Activated naive CD4-positive, alpha-beta T cell treated with anti-CD3 and anti-CD28 coated beads, Interleukin-2, amount 50 U/mL, for 24 hours (primary cell): ENCODE measurements around the gene SPOCK1.

ENCODE experiments used
- H3K27ac Mint-ChIP-seq: one replicate; pipeline ENCODE4 v1.8.0; 2021; ENCODE audit warnings: mild to moderate bottlenecking, mixed read lengths
- H3K27me3 Mint-ChIP-seq: one replicate; pipeline ENCODE4 v1.8.0; 2021; ENCODE audit warnings: mixed read lengths
- H3K36me3 Mint-ChIP-seq: one replicate; pipeline ENCODE4 v1.8.0; 2021; ENCODE audit warnings: mixed read lengths
- H3K4me1 Mint-ChIP-seq: one replicate; pipeline ENCODE4 v1.8.0; 2021; ENCODE audit warnings: mixed read lengths
- H3K4me3 Mint-ChIP-seq: one replicate; pipeline ENCODE4 v1.8.0; 2021; ENCODE audit warnings: mild to moderate bottlenecking, mixed read lengths
- H3K9me3 Mint-ChIP-seq: one replicate; pipeline ENCODE4 v1.8.0; 2021; ENCODE audit warnings: mixed read lengths

Gene SPOCK1

DNA sequence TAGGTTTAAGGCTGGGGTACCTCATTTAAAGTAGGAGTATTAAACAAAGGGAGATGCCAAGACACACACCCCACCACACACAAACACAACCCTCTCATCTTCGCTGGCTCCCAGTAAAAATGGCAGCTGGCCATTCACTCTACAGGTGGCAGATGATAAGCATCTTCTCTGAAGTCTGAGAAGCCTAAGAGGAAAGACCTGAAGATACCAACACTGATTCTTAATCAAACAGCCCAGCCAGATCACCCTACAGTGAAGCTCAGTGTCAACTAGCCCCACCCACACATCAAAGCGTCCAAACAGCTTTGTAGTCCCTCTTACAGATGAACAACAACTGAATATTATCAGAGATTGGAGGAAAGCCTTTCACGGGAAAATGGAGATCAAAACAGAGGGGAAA is 59.5 kb downstream of the SPOCK1 start:
- H3K27ac Mint-ChIP-seq = no peak overlapping the region
- no peaks in the 10 kb centered on the region for H3K4me1 Mint-ChIP-seq
- peaks cover 5% of the 10 kb centered on the region for H3K9me3 Mint-ChIP-seq
- no peaks in the 10 kb centered on the region for H3K36me3 Mint-ChIP-seq
- no peak overlapping the region for H3K4me3 Mint-ChIP-seq
- H3K27me3 Mint-ChIP-seq = peaks cover 15% of the 10 kb centered on the region

DNA sequence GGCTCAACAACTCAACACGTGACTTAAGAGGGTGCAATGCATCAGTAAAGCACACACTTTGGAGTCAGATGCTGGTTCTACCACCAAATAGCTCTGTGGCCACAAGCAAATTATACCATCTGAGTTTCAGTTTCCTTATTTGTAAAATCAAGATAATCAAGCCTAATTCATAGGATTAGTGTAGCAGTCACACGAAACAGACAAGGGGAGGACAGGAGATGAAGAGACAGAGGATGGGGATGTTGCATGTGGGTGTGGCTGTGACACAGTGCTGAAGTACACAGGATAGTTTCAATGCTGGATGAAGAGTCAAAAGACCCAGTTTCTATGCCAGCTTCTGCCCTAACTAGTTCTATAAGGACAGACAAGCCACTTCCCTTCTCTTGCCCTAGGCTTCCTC is 60.2 kb downstream of the SPOCK1 start:
- no peak overlapping the region for H3K27ac Mint-ChIP-seq
- no peak overlapping the region for H3K4me3 Mint-ChIP-seq
- H3K36me3 Mint-ChIP-seq = no peaks in the 10 kb centered on the region
- peaks cover 10% of the 10 kb centered on the region for H3K27me3 Mint-ChIP-seq
- H3K9me3 Mint-ChIP-seq = peaks cover 5% of the 10 kb centered on the region
- H3K4me1 Mint-ChIP-seq = no peaks in the 10 kb centered on the region

DNA sequence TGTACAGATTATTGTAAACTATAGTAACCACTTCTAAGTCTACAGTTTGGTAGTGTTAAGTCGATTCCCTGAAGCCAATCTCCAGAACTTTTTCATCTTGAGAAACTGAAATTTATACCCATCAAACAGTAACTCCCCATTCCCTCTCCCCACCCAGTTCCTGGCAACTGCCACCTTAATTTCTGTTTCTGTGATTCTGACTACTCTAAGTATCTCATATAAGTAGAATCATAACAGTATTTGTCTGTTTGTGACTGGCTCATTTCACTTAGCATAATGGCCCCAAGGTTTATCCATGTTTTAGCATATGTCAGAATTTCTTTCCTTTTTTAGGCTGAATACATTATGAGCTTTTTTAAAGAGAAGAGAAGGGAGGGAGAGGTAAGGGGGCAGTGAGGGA is 61.4 kb downstream of the SPOCK1 start:
- Mint-ChIP-seq H3K27ac (no peak overlapping the region), H3K4me1 (no peaks in the 10 kb centered on the region), H3K27me3 (peaks cover 7% of the 10 kb centered on the region), H3K9me3 (peaks cover 5% of the 10 kb centered on the region), H3K36me3 (no peaks in the 10 kb centered on the region), H3K4me3 (no peak overlapping the region)

DNA sequence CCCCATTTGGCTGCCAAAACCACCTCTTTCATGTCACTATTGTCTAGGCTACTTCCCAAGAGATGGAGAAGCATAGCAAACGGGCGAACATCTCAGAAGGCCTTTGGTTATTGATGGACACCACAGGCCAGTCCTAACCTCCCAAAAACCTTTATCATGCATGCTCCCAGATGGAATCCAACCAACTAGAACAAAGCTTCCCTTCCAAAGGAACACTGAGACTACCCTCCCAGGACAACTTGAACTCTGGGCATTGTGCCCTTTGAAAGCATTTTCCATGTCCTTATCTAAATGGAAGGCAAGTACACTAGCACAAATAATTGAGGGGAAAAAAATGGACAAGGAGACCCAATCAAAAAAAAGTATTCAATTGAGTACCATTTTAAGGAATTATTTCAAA is 65.6 kb downstream of the SPOCK1 start:
- H3K4me1 Mint-ChIP-seq = no peaks in the 10 kb centered on the region
- H3K4me3 Mint-ChIP-seq = no peak overlapping the region
- peaks cover 6% of the 10 kb centered on the region for H3K27me3 Mint-ChIP-seq
- no peaks in the 10 kb centered on the region for H3K9me3 Mint-ChIP-seq
- H3K27ac Mint-ChIP-seq = no peak overlapping the region
- no peaks in the 10 kb centered on the region for H3K36me3 Mint-ChIP-seq

DNA sequence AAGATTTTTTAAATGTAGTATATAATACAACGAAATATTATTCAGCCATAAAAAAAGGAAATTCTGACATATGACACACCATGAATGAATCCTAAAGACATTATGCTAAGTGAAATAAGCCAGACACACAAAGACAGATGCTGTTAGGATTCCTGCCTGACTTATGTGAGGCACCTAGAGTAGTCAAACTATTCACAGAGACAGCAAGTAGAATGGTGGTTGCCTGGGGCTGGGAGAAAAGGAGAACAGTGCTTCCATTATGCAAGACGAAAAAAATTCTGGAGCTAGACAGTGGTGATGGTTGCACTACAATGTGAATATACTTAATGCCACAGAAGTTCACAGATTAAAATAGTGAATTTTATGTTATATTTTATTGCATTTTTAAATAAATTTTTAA is 66.8 kb downstream of the SPOCK1 start:
- Mint-ChIP-seq H3K4me1 (no peaks in the 10 kb centered on the region), H3K27me3 (peaks cover 1% of the 10 kb centered on the region), H3K27ac (no peak overlapping the region), H3K9me3 (no peaks in the 10 kb centered on the region), H3K36me3 (no peaks in the 10 kb centered on the region), H3K4me3 (no peak overlapping the region)

DNA sequence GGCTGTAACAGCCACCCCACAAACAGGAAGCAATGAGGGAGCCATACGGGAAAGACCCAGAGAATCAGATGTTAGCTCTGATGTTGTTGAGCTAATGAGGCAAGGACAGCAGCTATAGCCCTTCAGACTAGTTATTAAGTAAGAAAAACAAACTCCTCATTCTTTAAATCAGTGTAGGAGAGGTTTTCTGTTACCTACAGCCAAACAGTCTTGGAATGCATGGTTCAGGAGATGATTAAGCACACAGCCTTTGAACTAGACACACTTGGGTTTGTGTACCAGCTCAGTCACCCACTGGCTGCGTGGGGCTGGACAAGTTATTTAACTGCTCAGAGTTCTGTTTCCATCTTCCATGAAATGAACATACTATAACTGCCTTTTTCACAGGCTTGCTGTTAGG is 68.1 kb downstream of the SPOCK1 start:
- Mint-ChIP-seq H3K27ac (no peak overlapping the region), H3K36me3 (no peaks in the 10 kb centered on the region), H3K4me3 (no peak overlapping the region), H3K4me1 (no peaks in the 10 kb centered on the region), H3K27me3 (peaks cover 1% of the 10 kb centered on the region), H3K9me3 (no peaks in the 10 kb centered on the region)

DNA sequence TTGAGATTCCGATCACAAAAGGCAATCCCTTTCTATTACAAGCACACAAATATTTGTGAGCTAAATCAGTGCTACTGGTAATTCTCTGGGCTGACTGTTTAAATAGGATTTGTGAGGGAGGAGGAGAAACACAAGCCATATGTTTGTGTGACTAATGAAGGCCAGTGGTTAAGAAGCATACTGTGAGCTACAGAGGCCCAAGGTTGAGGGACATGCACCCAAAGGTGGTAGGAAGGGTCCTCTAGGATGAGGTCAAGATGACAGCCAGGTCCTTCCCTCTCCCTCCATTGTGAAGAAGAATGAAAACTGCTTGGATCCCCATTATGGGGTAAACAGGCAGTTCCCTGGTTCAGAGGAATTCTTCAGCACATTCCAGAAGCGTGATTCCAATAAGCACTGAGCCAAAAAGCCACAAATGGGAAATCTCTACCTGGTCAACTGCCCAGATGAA is 83.9 kb downstream of the SPOCK1 start:
- H3K36me3 Mint-ChIP-seq = no peaks in the 10 kb centered on the region

DNA sequence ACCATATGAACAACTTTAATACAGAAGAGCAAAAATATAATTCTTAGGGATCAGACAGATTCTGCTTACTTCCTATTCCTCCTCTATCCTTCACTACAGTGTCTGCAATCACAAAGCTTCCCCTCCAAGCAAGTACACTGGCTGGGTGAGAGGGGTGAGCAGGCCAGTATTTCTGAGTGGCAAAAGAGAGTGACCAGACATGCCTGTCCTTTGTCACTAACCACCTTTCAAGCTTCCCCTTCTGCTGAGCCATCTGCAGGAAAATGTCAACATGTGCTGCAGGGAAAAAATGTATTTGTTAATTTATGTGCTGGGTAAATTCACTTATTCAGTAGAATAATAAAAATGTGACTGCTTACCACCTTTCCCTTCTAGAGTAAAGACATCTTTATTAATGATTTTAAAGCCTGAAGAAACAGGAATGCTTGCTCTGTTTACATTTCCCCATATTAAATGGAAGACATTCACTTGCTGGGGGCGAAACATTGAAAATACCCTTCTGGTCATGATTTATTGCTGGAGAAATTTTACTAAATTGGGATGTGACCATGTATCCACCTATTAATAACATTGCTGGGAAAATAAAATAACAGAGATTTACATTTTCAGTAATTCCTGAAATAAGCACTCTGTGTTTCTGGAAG is 84.9 kb downstream of the SPOCK1 start:
- no peak overlapping the region for H3K27ac Mint-ChIP-seq
- peaks cover 18% of the 10 kb centered on the region for H3K9me3 Mint-ChIP-seq
- no peaks in the 10 kb centered on the region for H3K4me1 Mint-ChIP-seq
- H3K27me3 Mint-ChIP-seq = no peaks in the 10 kb centered on the region
- H3K4me3 Mint-ChIP-seq = no peak overlapping the region
- H3K36me3 Mint-ChIP-seq = no peaks in the 10 kb centered on the region

More for the DNA sequence above, 83.9 kb downstream of the SPOCK1 start:
- Mint-ChIP-seq H3K4me3 (no peak overlapping the region), H3K27ac (no peak overlapping the region), H3K9me3 (peaks cover 18% of the 10 kb centered on the region), H3K4me1 (no peaks in the 10 kb centered on the region), H3K27me3 (no peaks in the 10 kb centered on the region)

DNA sequence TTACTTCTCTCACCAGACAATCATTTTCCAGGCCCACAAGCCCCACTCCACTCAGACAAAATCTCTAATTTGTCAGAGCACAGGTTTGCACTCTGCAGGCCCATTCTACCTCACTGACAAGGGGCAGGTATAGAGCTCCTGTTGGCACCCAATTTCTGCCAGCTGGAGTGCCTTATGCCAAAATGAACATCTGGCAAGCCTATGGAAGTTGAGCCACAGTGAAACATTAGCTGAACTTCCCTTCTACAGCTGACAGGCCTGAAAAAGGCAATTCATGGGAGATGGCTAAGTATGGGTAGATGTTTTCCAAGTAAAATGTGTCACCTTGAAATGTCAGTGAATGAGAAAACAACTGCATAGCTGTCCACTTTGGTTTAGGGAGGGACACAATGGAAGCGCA is 87.0 kb downstream of the SPOCK1 start:
- no peaks in the 10 kb centered on the region for H3K36me3 Mint-ChIP-seq
- no peak overlapping the region for H3K4me3 Mint-ChIP-seq
- no peak overlapping the region for H3K27ac Mint-ChIP-seq
- no peaks in the 10 kb centered on the region for H3K4me1 Mint-ChIP-seq
- peaks cover 1% of the 10 kb centered on the region for H3K27me3 Mint-ChIP-seq
- H3K9me3 Mint-ChIP-seq = peaks cover 18% of the 10 kb centered on the region

DNA sequence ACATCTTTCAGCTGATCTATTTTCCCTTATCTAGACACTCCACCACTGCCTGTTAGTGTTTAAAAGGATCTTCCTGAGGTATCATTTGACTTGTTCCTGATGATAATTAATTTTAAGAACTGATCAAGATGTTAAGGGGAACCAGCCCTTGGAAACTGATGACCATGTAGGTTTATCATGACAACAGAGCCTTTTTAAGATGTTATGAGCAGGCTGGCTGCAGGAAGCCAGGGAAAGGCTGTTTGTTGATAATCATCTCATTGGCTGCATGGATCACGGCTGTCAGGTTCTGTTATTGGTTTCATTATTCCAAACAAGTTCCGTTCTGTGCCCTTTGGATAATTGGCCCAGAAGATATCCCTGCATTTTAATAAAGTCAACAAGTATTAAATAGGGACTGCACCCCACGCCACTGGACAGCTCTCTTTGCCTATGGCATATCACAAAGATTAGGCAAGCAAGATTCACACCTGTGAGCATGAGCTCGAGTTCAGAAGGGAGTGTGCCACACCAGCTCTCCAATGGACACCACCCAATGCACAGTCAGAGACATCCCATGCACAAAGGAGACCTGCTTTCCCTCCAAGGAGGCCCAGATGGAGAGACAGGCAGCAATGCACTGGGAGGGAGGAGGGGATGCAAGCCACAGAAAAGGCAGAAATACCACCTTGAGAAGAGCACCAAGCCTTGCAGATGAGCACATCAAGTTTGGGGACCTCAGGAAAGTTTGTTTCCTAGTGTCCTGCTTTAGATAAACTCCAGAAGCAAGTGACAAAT is 88.7 kb downstream of the SPOCK1 start:
- H3K4me1 Mint-ChIP-seq = no peaks in the 10 kb centered on the region
- H3K9me3 Mint-ChIP-seq = peaks cover 12% of the 10 kb centered on the region
- H3K36me3 Mint-ChIP-seq = no peaks in the 10 kb centered on the region
- peaks cover 1% of the 10 kb centered on the region for H3K27me3 Mint-ChIP-seq
- H3K4me3 Mint-ChIP-seq = no peak overlapping the region
- no peak overlapping the region for H3K27ac Mint-ChIP-seq

DNA sequence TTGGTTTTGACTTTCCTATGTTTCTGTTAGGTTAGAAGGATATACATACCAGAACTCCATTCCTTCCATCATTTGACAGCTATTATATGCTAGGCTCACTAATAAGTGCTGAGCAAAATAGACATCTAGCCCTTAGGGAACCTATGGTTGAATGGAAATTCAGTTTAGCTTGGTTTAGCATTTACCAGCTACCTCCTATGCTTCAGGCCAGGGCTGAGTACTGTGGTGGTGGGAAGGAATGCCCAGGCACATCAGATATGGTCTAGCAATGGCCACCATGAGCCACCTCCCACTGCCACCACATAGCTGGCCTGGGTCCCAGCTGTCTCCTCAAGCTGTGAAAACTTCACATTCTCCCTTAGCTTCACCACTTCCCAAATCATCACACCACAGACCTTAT is 89.4 kb downstream of the SPOCK1 start:
- no peak overlapping the region for H3K27ac Mint-ChIP-seq
- no peak overlapping the region for H3K4me3 Mint-ChIP-seq
- H3K4me1 Mint-ChIP-seq = no peaks in the 10 kb centered on the region
- H3K36me3 Mint-ChIP-seq = no peaks in the 10 kb centered on the region
- H3K9me3 Mint-ChIP-seq = peaks cover 6% of the 10 kb centered on the region
- H3K27me3 Mint-ChIP-seq = peaks cover 1% of the 10 kb centered on the region

DNA sequence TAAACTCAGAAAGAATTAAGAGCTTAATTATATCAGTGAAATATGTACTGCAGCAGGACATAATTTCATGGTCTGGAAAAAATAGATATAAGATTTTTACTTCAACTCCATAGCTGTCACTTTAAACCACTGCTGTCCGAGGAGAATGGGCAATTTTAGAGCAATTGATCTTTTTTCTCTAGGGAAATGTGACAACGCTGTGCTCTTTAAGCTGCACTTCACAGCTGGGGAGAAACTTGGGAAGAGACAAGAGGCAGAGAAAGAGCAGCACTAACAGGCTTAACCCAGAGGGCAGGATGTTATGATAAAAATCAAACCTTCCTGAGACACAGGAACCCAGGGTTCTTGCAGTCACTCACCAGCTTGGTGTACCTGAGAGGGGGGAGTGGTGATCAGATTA is 92.0 kb downstream of the SPOCK1 start:
- Mint-ChIP-seq H3K27me3 (peaks cover 1% of the 10 kb centered on the region), H3K4me3 (no peak overlapping the region), H3K9me3 (no peaks in the 10 kb centered on the region), H3K36me3 (no peaks in the 10 kb centered on the region), H3K27ac (no peak overlapping the region), H3K4me1 (no peaks in the 10 kb centered on the region)

DNA sequence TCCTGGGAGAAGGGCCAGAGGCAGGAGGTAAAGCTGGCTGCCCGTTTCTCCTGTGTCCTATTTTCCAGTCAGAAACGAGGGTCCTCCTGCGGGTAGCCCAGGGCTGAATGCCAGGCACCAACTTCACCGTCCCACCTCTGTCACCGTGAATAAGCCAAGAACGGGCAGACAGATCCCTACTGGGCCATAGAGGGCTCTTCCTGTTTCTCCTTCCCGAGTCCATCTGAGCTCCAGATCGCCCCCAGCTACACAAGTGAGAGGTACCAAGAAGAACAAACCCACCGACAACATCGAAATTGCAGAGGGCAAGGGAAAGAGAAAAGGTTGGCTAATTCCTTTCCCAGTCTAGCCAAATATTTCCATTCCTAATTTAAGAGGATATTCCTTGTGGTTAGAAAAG is 93.7 kb downstream of the SPOCK1 start:
- H3K4me3 Mint-ChIP-seq = no peak overlapping the region
- H3K4me1 Mint-ChIP-seq = no peaks in the 10 kb centered on the region
- H3K36me3 Mint-ChIP-seq = no peaks in the 10 kb centered on the region
- no peak overlapping the region for H3K27ac Mint-ChIP-seq
- H3K9me3 Mint-ChIP-seq = no peaks in the 10 kb centered on the region
- peaks cover 1% of the 10 kb centered on the region for H3K27me3 Mint-ChIP-seq

DNA sequence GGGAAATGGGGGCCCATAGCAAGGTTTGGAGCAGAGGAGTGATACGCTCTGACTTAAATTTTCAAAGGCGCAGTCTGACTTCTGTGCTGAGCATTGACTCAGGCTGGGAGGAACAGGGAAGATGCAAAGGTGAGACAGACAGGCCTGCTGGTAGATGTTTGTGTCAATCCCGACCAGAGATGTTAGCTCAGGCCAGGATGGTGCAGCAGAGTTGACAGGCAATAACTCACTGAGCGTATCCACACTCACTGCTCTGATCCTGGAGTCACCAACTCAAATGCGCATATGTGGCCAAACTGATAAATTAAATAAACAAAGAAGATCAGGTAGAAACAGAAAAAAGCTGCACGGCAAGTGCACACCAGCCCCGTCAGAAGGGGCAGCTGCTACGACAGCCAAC is 95.3 kb downstream of the SPOCK1 start:
- Mint-ChIP-seq H3K4me3 (no peak overlapping the region), H3K4me1 (no peaks in the 10 kb centered on the region), H3K27me3 (no peaks in the 10 kb centered on the region), H3K36me3 (no peaks in the 10 kb centered on the region), H3K9me3 (no peaks in the 10 kb centered on the region), H3K27ac (no peak overlapping the region)

DNA sequence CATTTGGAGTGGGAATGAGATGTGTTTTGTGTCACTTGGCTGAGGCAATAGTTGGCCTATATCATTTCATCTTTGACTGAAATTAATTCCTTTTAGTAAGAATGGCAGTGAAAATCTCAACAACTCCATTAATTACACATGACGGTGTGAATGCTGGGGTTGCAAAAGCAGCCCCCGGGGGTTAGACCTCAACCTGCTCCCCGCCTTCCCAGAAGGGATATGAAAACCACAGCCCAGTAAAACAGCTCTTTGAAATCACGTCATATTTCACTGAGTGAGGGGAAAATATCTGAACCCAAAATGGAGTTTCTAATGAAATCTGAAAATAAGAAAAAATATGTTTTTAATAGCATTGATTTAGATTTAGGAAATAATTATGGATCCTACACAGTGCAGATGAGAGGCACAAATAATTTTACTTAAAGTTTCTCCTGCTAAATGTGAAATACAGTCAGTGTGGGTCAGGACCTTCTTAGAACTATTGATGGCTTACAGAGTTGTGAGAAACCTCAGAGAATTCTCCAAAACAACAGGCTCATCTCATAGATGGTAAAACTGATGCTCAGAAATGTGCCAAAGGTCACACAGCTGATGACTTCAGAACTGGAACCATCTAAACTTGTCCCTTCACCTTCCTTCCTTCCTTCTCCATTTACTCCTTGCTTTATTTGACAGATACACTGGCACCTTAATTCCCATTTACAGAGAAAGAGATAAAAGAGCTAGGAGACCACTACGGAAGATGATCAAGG is 96.5 kb downstream of the SPOCK1 start:
- Mint-ChIP-seq H3K4me1 (no peaks in the 10 kb centered on the region), H3K4me3 (no peak overlapping the region), H3K27ac (no peak overlapping the region), H3K27me3 (no peaks in the 10 kb centered on the region), H3K9me3 (no peaks in the 10 kb centered on the region), H3K36me3 (no peaks in the 10 kb centered on the region)

DNA sequence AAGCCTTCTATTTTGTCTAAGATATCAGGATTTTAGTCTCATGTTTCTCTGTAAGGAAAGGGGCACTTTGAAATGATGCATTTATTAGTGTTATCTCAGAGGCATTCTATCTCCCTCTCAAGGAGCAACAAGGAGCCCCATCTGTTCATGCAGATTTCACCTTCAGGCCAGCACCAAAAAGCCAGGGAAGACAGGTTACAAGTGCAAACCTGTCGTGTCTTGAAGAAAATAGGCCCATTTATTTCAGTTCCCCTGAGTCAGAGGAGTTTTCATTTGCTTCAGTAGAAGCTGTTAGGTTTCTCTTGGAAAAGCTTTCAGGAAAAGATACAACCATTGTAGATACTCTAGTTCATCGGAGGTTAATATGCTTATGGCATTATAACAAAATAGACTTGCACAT is 97.2 kb downstream of the SPOCK1 start:
- H3K27me3 Mint-ChIP-seq = no peaks in the 10 kb centered on the region
- no peaks in the 10 kb centered on the region for H3K36me3 Mint-ChIP-seq
- no peak overlapping the region for H3K4me3 Mint-ChIP-seq
- H3K4me1 Mint-ChIP-seq = no peaks in the 10 kb centered on the region
- no peak overlapping the region for H3K27ac Mint-ChIP-seq
- H3K9me3 Mint-ChIP-seq = no peaks in the 10 kb centered on the region
